IgD-negative memory B cell (primary cell): ENCODE results near the gene CMPK2. TPM values are rescaled to one million over a fixed set of nuclear protein-coding genes. Genes with fewer than 3 reads are reported as not detected.
A peak's percentile ranks its signal among the peaks of the same experiment; 100 is the strongest.
"Not testable (repeated sequence)": the region's sequence is repeated elsewhere in the genome, so short reads cannot be mapped to it uniquely, and the experiment has no call there.

Source experiments
- H3K27ac Mint-ChIP-seq, 3 donors: one replicate each; pipeline ENCODE4 v1.8.0; 2020 to 2022; ENCODE audit warnings: mild to moderate bottlenecking in 3 of 3, mixed read lengths in 3 of 3, moderate library complexity in 1 of 3
- H3K27me3 Mint-ChIP-seq: one replicate; pipeline ENCODE4 v1.8.0; 2021; ENCODE audit warnings: mixed read lengths
- H3K36me3 Mint-ChIP-seq: one replicate; pipeline ENCODE4 v1.8.0; 2020; ENCODE audit warnings: mild to moderate bottlenecking, mixed read lengths
- H3K4me1 Mint-ChIP-seq, 3 donors: one replicate each; pipeline ENCODE4 v1.8.0; 2020 to 2022; ENCODE audit warnings: mixed read lengths in 3 of 3, mild to moderate bottlenecking in 1 of 3
- H3K4me3 Mint-ChIP-seq, 4 donors: one replicate each; pipeline ENCODE4 v1.8.0; 2020 to 2022; ENCODE audit warnings: mild to moderate bottlenecking in 4 of 4, mixed read lengths in 4 of 4, moderate library complexity in 3 of 4
- H3K9me3 Mint-ChIP-seq, 3 donors: one replicate each; pipeline ENCODE4 v1.8.0; 2020 to 2021; ENCODE audit warnings: mixed read lengths in 3 of 3, mild to moderate bottlenecking in 1 of 3
- polyA plus RNA-seq: library from polyadenylated mRNA; unstranded; fragments of 300-500 nt; fragmentation: Illumina TruSeq; gene quantifications from one replicate; pipeline ENCODE4 v1.2.3, GENCODE V29; 2021

CMPK2 gene
- polyA plus RNA-seq, 1 donor from 2014 or later = 4.6 TPM

- Mint-ChIP-seq H3K9me3 (peaks cover 0 to 6% (median 3%) of the 10 kb centered on the region in 3 donors), H3K27me3 (no peaks in the 10 kb centered on the region), H3K36me3 (peaks cover 2% of the 10 kb centered on the region), H3K27ac (peak overlapping the region in 2 of 3 donors; percentile 1 to 89), H3K4me3 (peak overlapping the region; percentile 86 to 96 (median 94)), H3K4me1 (peaks cover 4 to 13% (median 7%) of the 10 kb centered on the region in 3 donors)
Measured at GRCh38 chr2:6866275-6866671, 566 bp upstream of the CMPK2 start.

- Mint-ChIP-seq H3K4me3 (peak overlapping the region; percentile 68 to 89 (median 76)), H3K9me3 (peaks cover 4 to 17% (median 10%) of the 10 kb centered on the region in 3 donors), H3K36me3 (peaks cover 11% of the 10 kb centered on the region), H3K4me1 (peaks cover 4 to 13% (median 5%) of the 10 kb centered on the region in 3 donors), H3K27me3 (no peaks in the 10 kb centered on the region), H3K27ac (no peak overlapping the region)
Measured at GRCh38 chr2:6864923-6865345, 773 bp downstream of the CMPK2 start.

- Mint-ChIP-seq H3K4me3 (peak overlapping the region; percentile 68 to 89 (median 76)), H3K27ac (no peak overlapping the region), H3K4me1 (peaks cover 3 to 13% (median 4%) of the 10 kb centered on the region in 3 donors), H3K9me3 (peaks cover 4 to 20% (median 10%) of the 10 kb centered on the region in 3 donors), H3K36me3 (peaks cover 10% of the 10 kb centered on the region), H3K27me3 (no peaks in the 10 kb centered on the region)
Measured at GRCh38 chr2:6864231-6864754, 1.4 kb downstream of the CMPK2 start.

GRCh38 chr2:6863792-6864191, 1.9 kb downstream of the CMPK2 start:
- peak overlapping the region in 1 of 4 donors; percentile 68 for H3K4me3 Mint-ChIP-seq
- no peaks in the 10 kb centered on the region for H3K27me3 Mint-ChIP-seq
- H3K9me3 Mint-ChIP-seq = peaks cover 7 to 21% (median 10%) of the 10 kb centered on the region in 3 donors
- H3K36me3 Mint-ChIP-seq = peaks cover 10% of the 10 kb centered on the region
- H3K4me1 Mint-ChIP-seq = peaks cover 3 to 13% (median 4%) of the 10 kb centered on the region in 3 donors
- no peak overlapping the region for H3K27ac Mint-ChIP-seq

- Mint-ChIP-seq H3K27me3 (no peaks in the 10 kb centered on the region), H3K4me3 (peak overlapping the region in 1 of 4 donors; percentile 25), H3K9me3 (peaks cover 10 to 33% (median 11%) of the 10 kb centered on the region in 3 donors), H3K36me3 (peaks cover 15% of the 10 kb centered on the region), H3K4me1 (peaks cover 0 to 6% (median 2%) of the 10 kb centered on the region in 3 donors), H3K27ac (no peak overlapping the region)
Measured at GRCh38 chr2:6860296-6860695, 5.4 kb downstream of the CMPK2 start.

GRCh38 chr2:6858466-6859027, 7.2 kb downstream of the CMPK2 start:
- H3K36me3 Mint-ChIP-seq = peaks cover 20% of the 10 kb centered on the region
- H3K27me3 Mint-ChIP-seq = not testable (repeated sequence)

GRCh38 chr2:6856548-6856920, 9.2 kb downstream of the CMPK2 start:
- H3K4me3 Mint-ChIP-seq = no peak overlapping the region
- peaks cover 10 to 42% (median 12%) of the 10 kb centered on the region in 3 donors for H3K9me3 Mint-ChIP-seq
- H3K4me1 Mint-ChIP-seq = peaks cover 0 to 1% (median 0%) of the 10 kb centered on the region in 3 donors
- no peaks in the 10 kb centered on the region for H3K27me3 Mint-ChIP-seq
- H3K36me3 Mint-ChIP-seq = peaks cover 25% of the 10 kb centered on the region
- H3K27ac Mint-ChIP-seq = no peak overlapping the region

More at GRCh38 chr2:6858466-6859027, 7.2 kb downstream of the CMPK2 start:
- not testable (repeated sequence) for H3K4me3 Mint-ChIP-seq, H3K4me1 Mint-ChIP-seq, H3K27ac Mint-ChIP-seq
- peaks cover 12 to 41% (median 12%) of the 10 kb centered on the region in 3 donors for H3K9me3 Mint-ChIP-seq

- Mint-ChIP-seq H3K27me3 (no peaks in the 10 kb centered on the region), H3K36me3 (peaks cover 22% of the 10 kb centered on the region), H3K27ac (no peak overlapping the region), H3K4me1 (peaks cover 0 to 1% (median 0%) of the 10 kb centered on the region in 3 donors), H3K4me3 (no peak overlapping the region), H3K9me3 (peaks cover 9 to 37% (median 12%) of the 10 kb centered on the region in 3 donors)
Measured at GRCh38 chr2:6855860-6856547, 9.7 kb downstream of the CMPK2 start.

GRCh38 chr2:6854416-6854815, 11.3 kb downstream of the CMPK2 start:
- no peak overlapping the region for H3K27ac Mint-ChIP-seq
- no peak overlapping the region for H3K4me3 Mint-ChIP-seq
- H3K4me1 Mint-ChIP-seq = peaks cover 0 to 1% (median 0%) of the 10 kb centered on the region in 3 donors
- H3K9me3 Mint-ChIP-seq = peaks cover 2 to 35% (median 8%) of the 10 kb centered on the region in 3 donors
- H3K36me3 Mint-ChIP-seq = peaks cover 21% of the 10 kb centered on the region
- no peaks in the 10 kb centered on the region for H3K27me3 Mint-ChIP-seq

GRCh38 chr2:6852195-6852594, 13.5 kb downstream of the CMPK2 start:
- peaks cover 25% of the 10 kb centered on the region for H3K36me3 Mint-ChIP-seq
- peaks cover 0 to 1% (median 0%) of the 10 kb centered on the region in 3 donors for H3K4me1 Mint-ChIP-seq
- no peaks in the 10 kb centered on the region for H3K27me3 Mint-ChIP-seq
- no peak overlapping the region for H3K4me3 Mint-ChIP-seq
- H3K9me3 Mint-ChIP-seq = peaks cover 5 to 38% (median 8%) of the 10 kb centered on the region in 3 donors
- H3K27ac Mint-ChIP-seq = no peak overlapping the region

- Mint-ChIP-seq H3K36me3 (peaks cover 15% of the 10 kb centered on the region), H3K27me3 (peaks cover 1% of the 10 kb centered on the region), H3K4me3 (no peak overlapping the region), H3K9me3 (peaks cover 15 to 63% (median 30%) of the 10 kb centered on the region in 3 donors), H3K27ac (no peak overlapping the region), H3K4me1 (no peaks in the 10 kb centered on the region)
Measured at GRCh38 chr2:6846967-6847681, 18.6 kb downstream of the CMPK2 start.

GRCh38 chr2:6846540-6846939, 19.2 kb downstream of the CMPK2 start:
- peaks cover 14% of the 10 kb centered on the region for H3K36me3 Mint-ChIP-seq
- H3K4me1 Mint-ChIP-seq = no peaks in the 10 kb centered on the region
- peaks cover 1% of the 10 kb centered on the region for H3K27me3 Mint-ChIP-seq
- peaks cover 15 to 63% (median 31%) of the 10 kb centered on the region in 3 donors for H3K9me3 Mint-ChIP-seq
- no peak overlapping the region for H3K27ac Mint-ChIP-seq
- no peak overlapping the region for H3K4me3 Mint-ChIP-seq

GRCh38 chr2:6845903-6846302, 19.8 kb downstream of the CMPK2 start:
- Mint-ChIP-seq H3K27ac (peak overlapping the region in 1 of 3 donors; percentile 69), H3K27me3 (peaks cover 1% of the 10 kb centered on the region), H3K9me3 (peaks cover 15 to 69% (median 37%) of the 10 kb centered on the region in 3 donors), H3K4me1 (no peaks in the 10 kb centered on the region), H3K36me3 (peaks cover 13% of the 10 kb centered on the region), H3K4me3 (peak overlapping the region in 1 of 4 donors; percentile 65)

- peaks cover 1% of the 10 kb centered on the region for H3K27me3 Mint-ChIP-seq
- no peak overlapping the region for H3K4me3 Mint-ChIP-seq
- no peak overlapping the region for H3K27ac Mint-ChIP-seq
- H3K9me3 Mint-ChIP-seq = peaks cover 15 to 68% (median 40%) of the 10 kb centered on the region in 3 donors
- H3K36me3 Mint-ChIP-seq = peaks cover 10% of the 10 kb centered on the region
- no peaks in the 10 kb centered on the region for H3K4me1 Mint-ChIP-seq
Measured at GRCh38 chr2:6845312-6845711, 20.4 kb downstream of the CMPK2 start.
